Measurements from ENCODE around the gene MAN1A2. TPM values are rescaled to one million over a fixed set of nuclear protein-coding genes. Genes with fewer than 3 reads are reported as not detected.

The MAN1A2 gene
- polyA plus RNA-seq, 1 experiment: 11.9 TPM

GRCh38 chr1:117564227-117565075 is 197.2 kb downstream of the MAN1A2 start:
- no peak for DNase-seq (ENCODE audit: low read depth)
- TF ChIP-seq CTCF (IDR thresholded peaks at IDR 0.05; ENCODE audit: insufficient read depth, low read depth, low read length): no peak
- CTCF ChIA-PET: interaction anchor here (0.6 to 1.7 kb wide), 4 partner anchors 12 to 29 kb away, joined by 3 to 7 read pairs (median 4); no protein-coding TSS in a partner anchor
- Histone ChIP-seq H3K27me3 (ENCODE audit: control insufficient read depth, insufficient read depth, low read length) (peaks cover 8% of the 10 kb centered on the region), H3K36me3 (ENCODE audit: control insufficient read depth, insufficient read depth, low read length) (no peaks in the 10 kb centered on the region), H3K4me3 (ENCODE audit: low read depth, low read length) (no peak overlapping the region)
- POLR2A ChIA-PET: no interaction called here

GRCh38 chr1:117565076-117565556 is 197.9 kb downstream of the MAN1A2 start:
- Histone ChIP-seq H3K36me3 (ENCODE audit: control insufficient read depth, insufficient read depth, low read length) (no peaks in the 10 kb centered on the region), H3K4me3 (ENCODE audit: low read depth, low read length) (no peak overlapping the region), H3K27me3 (ENCODE audit: control insufficient read depth, insufficient read depth, low read length) (peaks cover 8% of the 10 kb centered on the region)
- no peak for TF ChIP-seq CTCF (IDR thresholded peaks at IDR 0.05; ENCODE audit: insufficient read depth, low read depth, low read length)
- ChIA-PET CTCF (interaction anchor here (0.9 kb wide), 1 partner anchor 13 kb away, joined by 4 read pairs; no protein-coding TSS in a partner anchor), POLR2A (no interaction called here)
- no peak for DNase-seq (ENCODE audit: low read depth)

- Histone ChIP-seq H3K36me3 (ENCODE audit: control insufficient read depth, insufficient read depth, low read length) (no peaks in the 10 kb centered on the region), H3K4me3 (ENCODE audit: low read depth, low read length) (no peak overlapping the region), H3K27me3 (ENCODE audit: control insufficient read depth, insufficient read depth, low read length) (peaks cover 8% of the 10 kb centered on the region)
- no peak for DNase-seq (ENCODE audit: low read depth)
- POLR2A ChIA-PET: no interaction called here
- TF ChIP-seq CTCF (IDR thresholded peaks at IDR 0.05; ENCODE audit: insufficient read depth, low read depth, low read length): no peak
- CTCF ChIA-PET: interaction anchor here (0.8 kb wide), 1 partner anchor 31 kb away, joined by 4 read pairs; no protein-coding TSS in a partner anchor
Measured at GRCh38 chr1:117565745-117566455, 198.7 kb downstream of the MAN1A2 start.

GRCh38 chr1:117566556-117566955 is 199.3 kb downstream of the MAN1A2 start:
- ChIA-PET POLR2A (no interaction called here), CTCF (interaction anchor here (0.8 kb wide), 1 partner anchor 32 kb away, joined by 4 read pairs; no protein-coding TSS in a partner anchor)
- TF ChIP-seq CTCF (IDR thresholded peaks at IDR 0.05; ENCODE audit: insufficient read depth, low read depth, low read length): no peak
- H3K27me3 ChIP-seq (ENCODE audit: control insufficient read depth, insufficient read depth, low read length): peaks cover 11% of the 10 kb centered on the region
- no peak overlapping the region for H3K4me3 ChIP-seq (ENCODE audit: low read depth, low read length)
- no peak for DNase-seq (ENCODE audit: low read depth)
- no peaks in the 10 kb centered on the region for H3K36me3 ChIP-seq (ENCODE audit: control insufficient read depth, insufficient read depth, low read length)

GRCh38 chr1:117567435-117567834 is 200.2 kb downstream of the MAN1A2 start:
- Histone ChIP-seq H3K27me3 (ENCODE audit: control insufficient read depth, insufficient read depth, low read length) (peaks cover 11% of the 10 kb centered on the region), H3K36me3 (ENCODE audit: control insufficient read depth, insufficient read depth, low read length) (no peaks in the 10 kb centered on the region), H3K4me3 (ENCODE audit: low read depth, low read length) (no peak overlapping the region)
- DNase-seq (ENCODE audit: low read depth): no peak
- POLR2A ChIA-PET: no interaction called here
- CTCF ChIA-PET: no interaction called here
- no peak for TF ChIP-seq CTCF (IDR thresholded peaks at IDR 0.05; ENCODE audit: insufficient read depth, low read depth, low read length)

Measured in BJ (cell line).